OCI-LY7 (cell line): ENCODE results near the gene EFCAB11.

Source experiments
- CTCF ChIP-seq: fragments of 200-600 bp; sonication (generic); conservative IDR thresholded peaks from 2 replicates; pipeline ENCODE4 v1.5.1; 2014; ENCODE audit warnings: mild to moderate bottlenecking, antibody characterized with exemption, low read length, moderate library complexity, mixed read lengths
- EZH2phosphoT487 ChIP-seq: fragments of 200-600 bp; sonication (generic); IDR thresholded peaks from 2 replicates; pipeline ENCODE4 v1.6.1; 2018; ENCODE audit warnings: low read depth, borderline replicate concordance, mild to moderate bottlenecking, mixed run types, antibody characterized with exemption, low read length, moderate library complexity, mixed read lengths

- no peak for TF ChIP-seq EZH2phosphoT487
- no peak for TF ChIP-seq CTCF
These were observed 125.9 kb downstream of the EFCAB11 start for GRCh38 chr14:89828471-89829165.
